GM10266 (cell line): Measurements from ENCODE around the gene NUTF2.

Experiments
- DNase-seq: peaks from one replicate; pipeline ENCODE4 v3.0.0; 2012; ENCODE audit errors: extremely low spot score
- TF ChIP-seq, protein P1 (sequence below): IDR thresholded peaks from 2 replicates; pipeline ENCODE4 v1.5.1; 2012; ENCODE audit warnings: mild to moderate bottlenecking, low read depth; ENCODE audit not compliant: control insufficient read depth, insufficient read depth; ENCODE audit errors: missing control alignments

NUTF2 gene

DNA sequence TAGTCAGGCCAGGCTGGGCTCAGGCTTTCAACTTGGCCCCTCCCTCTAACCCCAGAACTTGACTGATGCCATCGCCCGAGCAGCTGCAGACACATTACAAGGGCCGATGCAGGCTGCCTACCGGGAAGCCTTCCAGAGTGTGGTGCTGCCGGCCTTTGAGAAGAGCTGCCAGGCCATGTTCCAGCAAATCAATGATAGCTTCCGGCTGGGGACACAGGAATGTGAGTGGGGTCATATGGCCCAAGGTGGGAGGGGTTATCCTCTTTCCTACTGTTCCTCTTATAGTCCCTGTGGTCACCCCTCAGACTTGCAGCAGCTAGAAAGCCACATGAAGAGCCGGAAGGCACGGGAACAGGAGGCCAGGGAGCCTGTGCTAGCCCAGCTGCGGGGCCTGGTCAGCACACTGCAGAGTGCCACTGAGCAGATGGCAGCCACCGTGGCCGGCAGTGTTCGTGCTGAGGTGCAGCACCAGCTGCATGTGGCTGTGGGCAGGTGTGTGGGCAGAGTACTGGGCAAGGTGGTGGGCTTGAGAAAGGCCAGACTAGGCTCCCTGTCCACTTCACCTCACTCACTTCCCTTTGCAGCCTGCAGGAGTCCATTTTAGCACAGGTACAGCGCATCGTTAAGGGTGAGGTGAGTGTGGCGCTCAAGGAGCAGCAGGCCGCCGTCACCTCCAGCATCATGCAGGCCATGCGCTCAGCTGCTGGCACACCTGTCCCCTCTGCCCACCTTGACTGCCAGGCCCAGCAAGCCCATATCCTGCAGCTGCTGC is 35.8 kb downstream of the NUTF2 start:
- TF ChIP-seq, protein P1, sequence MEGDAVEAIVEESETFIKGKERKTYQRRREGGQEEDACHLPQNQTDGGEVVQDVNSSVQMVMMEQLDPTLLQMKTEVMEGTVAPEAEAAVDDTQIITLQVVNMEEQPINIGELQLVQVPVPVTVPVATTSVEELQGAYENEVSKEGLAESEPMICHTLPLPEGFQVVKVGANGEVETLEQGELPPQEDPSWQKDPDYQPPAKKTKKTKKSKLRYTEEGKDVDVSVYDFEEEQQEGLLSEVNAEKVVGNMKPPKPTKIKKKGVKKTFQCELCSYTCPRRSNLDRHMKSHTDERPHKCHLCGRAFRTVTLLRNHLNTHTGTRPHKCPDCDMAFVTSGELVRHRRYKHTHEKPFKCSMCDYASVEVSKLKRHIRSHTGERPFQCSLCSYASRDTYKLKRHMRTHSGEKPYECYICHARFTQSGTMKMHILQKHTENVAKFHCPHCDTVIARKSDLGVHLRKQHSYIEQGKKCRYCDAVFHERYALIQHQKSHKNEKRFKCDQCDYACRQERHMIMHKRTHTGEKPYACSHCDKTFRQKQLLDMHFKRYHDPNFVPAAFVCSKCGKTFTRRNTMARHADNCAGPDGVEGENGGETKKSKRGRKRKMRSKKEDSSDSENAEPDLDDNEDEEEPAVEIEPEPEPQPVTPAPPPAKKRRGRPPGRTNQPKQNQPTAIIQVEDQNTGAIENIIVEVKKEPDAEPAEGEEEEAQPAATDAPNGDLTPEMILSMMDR: no peak
- no peak for DNase-seq

DNA sequence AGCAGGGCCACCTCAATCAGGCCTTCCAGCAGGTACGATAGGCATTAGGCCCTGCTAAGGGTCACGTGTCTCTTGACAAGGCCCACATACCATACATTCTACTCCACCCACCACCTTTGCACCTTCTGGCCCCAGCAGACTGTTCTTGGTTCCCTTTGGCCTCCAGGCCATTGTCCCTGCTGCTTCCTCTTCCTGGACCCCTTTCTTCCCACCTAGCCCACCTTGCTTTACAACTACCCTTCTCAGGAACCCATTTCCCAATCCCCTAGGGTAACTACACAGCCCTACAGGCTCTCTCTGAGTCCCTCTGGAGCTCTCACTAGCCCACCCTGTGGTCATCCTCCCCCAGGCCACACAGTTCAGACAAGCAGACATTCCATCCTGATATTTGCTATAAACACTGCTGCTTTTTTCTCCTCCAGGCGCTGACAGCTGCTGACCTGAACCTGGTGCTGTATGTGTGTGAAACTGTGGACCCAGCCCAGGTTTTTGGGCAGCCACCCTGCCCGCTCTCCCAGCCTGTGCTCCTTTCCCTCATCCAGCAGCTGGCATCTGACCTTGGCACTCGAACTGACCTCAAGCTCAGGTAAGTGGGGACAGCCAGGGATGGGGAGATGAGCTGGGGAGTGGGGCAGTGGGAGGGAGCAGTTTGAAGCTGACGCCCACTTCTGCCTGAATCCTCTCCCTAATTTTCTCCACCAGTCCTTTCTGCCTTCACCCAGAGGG is 36.6 kb downstream of the NUTF2 start:
- no peak for DNase-seq

DNA sequence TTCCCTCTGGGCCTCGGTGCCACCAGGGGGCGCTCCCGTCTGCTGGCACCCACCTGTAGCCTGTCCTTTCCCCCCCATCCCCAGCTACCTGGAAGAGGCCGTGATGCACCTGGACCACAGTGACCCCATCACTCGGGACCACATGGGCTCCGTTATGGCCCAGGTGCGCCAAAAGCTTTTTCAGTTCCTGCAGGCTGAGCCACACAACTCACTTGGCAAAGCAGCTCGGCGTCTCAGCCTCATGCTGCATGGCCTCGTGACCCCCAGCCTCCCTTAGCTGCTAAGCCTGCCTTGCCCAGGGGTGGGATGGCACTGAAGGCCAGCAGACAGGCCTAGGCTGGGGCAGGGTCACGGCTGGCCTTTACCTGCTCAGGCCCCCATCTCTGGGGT is 37.1 kb downstream of the NUTF2 start:
- peak; percentile 92 for DNase-seq

More for the DNA sequence above, 36.6 kb downstream of the NUTF2 start:
- TF ChIP-seq, protein P1: no peak

DNA sequence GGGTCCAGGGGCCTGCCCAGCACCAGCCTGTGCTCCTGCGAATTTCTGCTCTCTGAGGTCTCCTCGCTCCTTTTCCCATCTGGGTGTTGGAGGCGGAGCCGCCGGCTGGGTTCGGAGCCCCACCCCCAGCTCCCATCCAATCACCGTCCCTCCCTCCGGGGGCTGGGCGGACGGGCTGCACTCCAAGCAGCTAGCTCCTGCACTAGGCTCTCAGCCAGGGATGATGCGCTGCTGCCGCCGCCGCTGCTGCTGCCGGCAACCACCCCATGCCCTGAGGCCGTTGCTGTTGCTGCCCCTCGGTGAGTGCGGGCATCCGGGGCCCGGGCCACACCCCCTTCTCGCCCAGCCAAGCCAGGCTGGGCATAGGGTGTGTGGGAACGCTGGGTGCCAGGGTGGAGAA is 38.0 kb downstream of the NUTF2 start, which contains the start of gene NRN1L:
Gene NRN1L (plus strand): TSS at position 202 of the 400 bp plus-strand sequence. CDS start 19 bp downstream, at position 221.
- TF ChIP-seq, protein P1: no peak
- DNase-seq: no peak

More for the DNA sequence above, 37.1 kb downstream of the NUTF2 start:
- TF ChIP-seq, protein P1: peak; percentile 86

DNA sequence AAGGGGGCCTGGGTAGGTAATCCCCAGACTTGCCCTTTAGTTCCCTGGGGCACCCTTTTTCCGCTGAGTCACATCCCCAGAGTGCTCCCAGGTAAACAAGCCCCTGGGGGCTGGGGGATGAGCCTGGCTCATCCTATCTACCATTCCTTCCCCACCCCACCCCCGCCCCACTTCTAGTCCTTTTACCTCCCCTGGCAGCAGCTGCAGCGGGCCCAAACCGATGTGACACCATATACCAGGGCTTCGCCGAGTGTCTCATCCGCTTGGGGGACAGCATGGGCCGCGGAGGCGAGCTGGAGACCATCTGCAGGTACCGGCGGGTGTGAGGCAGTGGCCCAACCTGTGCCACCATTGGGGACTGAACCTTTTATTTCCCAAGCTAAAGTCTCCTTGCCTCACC is 38.8 kb downstream of the NUTF2 start:
- TF ChIP-seq, protein P1: no peak
- DNase-seq: no peak

DNA sequence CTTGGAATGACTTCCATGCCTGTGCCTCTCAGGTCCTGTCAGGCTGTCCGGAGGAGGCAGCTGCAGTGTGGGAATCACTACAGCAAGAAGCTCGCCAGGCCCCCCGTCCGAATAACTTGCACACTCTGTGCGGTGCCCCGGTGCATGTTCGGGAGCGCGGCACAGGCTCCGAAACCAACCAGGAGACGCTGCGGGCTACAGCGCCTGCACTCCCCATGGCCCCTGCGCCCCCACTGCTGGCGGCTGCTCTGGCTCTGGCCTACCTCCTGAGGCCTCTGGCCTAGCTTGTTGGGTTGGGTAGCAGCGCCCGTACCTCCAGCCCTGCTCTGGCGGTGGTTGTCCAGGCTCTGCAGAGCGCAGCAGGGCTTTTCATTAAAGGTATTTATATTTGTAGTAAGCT is 39.2 kb downstream of the NUTF2 start:
- TF ChIP-seq, protein P1: no peak

DNA sequence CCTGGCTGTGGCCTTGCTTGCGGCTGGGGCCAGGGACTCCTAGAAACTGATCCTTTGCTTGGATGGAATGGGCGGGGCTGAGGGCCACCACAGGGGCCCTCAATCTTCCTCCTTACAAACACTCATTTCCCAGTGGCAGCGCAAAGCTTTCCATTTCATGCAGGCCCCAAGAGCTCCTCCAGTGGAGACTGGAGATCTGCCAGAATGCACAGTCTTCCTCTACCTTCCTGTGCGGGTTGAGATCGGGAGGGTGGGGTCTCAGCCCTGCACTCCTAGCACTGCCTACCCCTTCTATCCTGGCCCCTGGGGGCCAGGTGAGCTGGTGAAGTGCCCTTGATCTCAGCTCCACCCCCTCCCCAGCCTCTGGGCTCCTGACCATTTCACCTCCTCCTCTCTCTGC is 39.7 kb downstream of the NUTF2 start:
- no peak for DNase-seq
- TF ChIP-seq, protein P1: no peak

More for the DNA sequence above, 39.2 kb downstream of the NUTF2 start:
- peak; percentile 13 for DNase-seq
